WTC11 (cell line): ENCODE data around the gene ABCC4. TPM values are rescaled to one million over a fixed set of nuclear protein-coding genes. Genes with fewer than 3 reads are reported as not detected.

Experiments
- ATAC-seq: fragments of 200-7000 bp; cut with Tn5 transposase; 2 replicates; pipeline ENCODE4 v1.10.0; 2021; ENCODE audit warnings: mild to moderate bottlenecking, moderate library complexity
- CTCF ChIA-PET: fragments of 300-600 bp; sonication (Branson Sonifier 250); formaldehyde crosslinking; loops from one replicate; lab custom pipeline; 2021; ENCODE audit warnings: antibody characterized with exemption; lab: Charles Lee
- POLR2A ChIA-PET: fragments of 350-600 bp; sonication (Branson Sonifier 250); formaldehyde crosslinking; loops from one replicate; lab custom pipeline; 2021; ENCODE audit warnings: antibody characterized with exemption; lab: Charles Lee
- DNase-seq: peaks from one replicate; pipeline ENCODE4 v3.0.0; 2021; ENCODE audit warnings: low spot score
- H3K27ac Mint-ChIP-seq: 2 replicates; pipeline ENCODE4 v1.8.0; 2021; ENCODE audit warnings: mixed read lengths
- H3K27me3 Mint-ChIP-seq: 2 replicates; pipeline ENCODE4 v1.8.0; 2021; ENCODE audit warnings: low read depth, mild to moderate bottlenecking, moderate library complexity, mixed read lengths
- H3K36me3 Mint-ChIP-seq: 2 replicates; pipeline ENCODE4 v1.8.0; 2021; ENCODE audit warnings: mixed read lengths
- H3K4me1 Mint-ChIP-seq: 2 replicates; pipeline ENCODE4 v1.8.0; 2022; ENCODE audit warnings: mixed read lengths
- H3K4me3 Mint-ChIP-seq: 2 replicates; pipeline ENCODE4 v1.8.0; 2021; ENCODE audit warnings: mild to moderate bottlenecking, moderate library complexity, mixed read lengths
- H3K9me3 Mint-ChIP-seq: 2 replicates; pipeline ENCODE4 v1.8.0; 2021; ENCODE audit warnings: mixed read lengths
- CREB1 ChIP-seq: sonication (generic); formaldehyde crosslinking; IDR thresholded peaks from 2 replicates; pipeline ENCODE4 v1.8.0; 2023; ENCODE audit warnings: mild to moderate bottlenecking, missing genetic modification reagents
- FOXK1 ChIP-seq: sonication (generic); formaldehyde crosslinking; IDR thresholded peaks from 2 replicates; pipeline ENCODE4 v1.8.0; 2022; ENCODE audit warnings: mild to moderate bottlenecking, moderate library complexity, missing genetic modification reagents
- GABPB1 ChIP-seq: sonication (generic); formaldehyde crosslinking; IDR thresholded peaks from 2 replicates; pipeline ENCODE4 v1.8.1; 2023; ENCODE audit warnings: mild to moderate bottlenecking, missing genetic modification reagents
- NR2C2 ChIP-seq: sonication (generic); formaldehyde crosslinking; IDR thresholded peaks from 2 replicates; pipeline ENCODE4 v1.8.0; 2022; ENCODE audit warnings: mild to moderate bottlenecking, missing genetic modification reagents
- PRRX2 ChIP-seq: fragments of 250-450 bp; sonication (Bioruptor Pico); IDR thresholded peaks from 2 replicates; pipeline ENCODE4 v1.8.0; 2021; ENCODE audit warnings: mild to moderate bottlenecking
- TCF7 ChIP-seq: sonication (generic); formaldehyde crosslinking; IDR thresholded peaks from 2 replicates; pipeline ENCODE4 v1.8.0; 2022; ENCODE audit warnings: mild to moderate bottlenecking, low read depth, missing genetic modification reagents, moderate library complexity
- TEAD1 ChIP-seq: sonication (generic); formaldehyde crosslinking; IDR thresholded peaks from 2 replicates; pipeline ENCODE4 v1.8.0; 2022; ENCODE audit warnings: mild to moderate bottlenecking, missing genetic modification reagents
- TP53 ChIP-seq: sonication (generic); formaldehyde crosslinking; IDR thresholded peaks from 2 replicates; pipeline ENCODE4 v1.8.1; 2023; ENCODE audit warnings: mild to moderate bottlenecking, missing genetic modification reagents
- ZNF671 ChIP-seq: fragments of 250-450 bp; sonication (Bioruptor Pico); IDR thresholded peaks from 2 replicates; pipeline ENCODE4 v1.8.0; 2021; ENCODE audit warnings: mild to moderate bottlenecking
- total RNA-seq: library from RNA; stranded (reverse); gene quantifications from 3 replicates; pipeline ENCODE4 v1.2.3, GENCODE V29; 2021
- TF ChIP-seq, protein P1 (sequence below): fragments of 250-450 bp; sonication (Bioruptor Pico); IDR thresholded peaks from 2 replicates; pipeline ENCODE4 v1.8.0; 2021; ENCODE audit warnings: mild to moderate bottlenecking
- TF ChIP-seq, protein P2 (sequence below): fragments of 250-450 bp; sonication (Bioruptor Pico); IDR thresholded peaks from 2 replicates; pipeline ENCODE4 v1.9.0; 2021; ENCODE audit warnings: moderate library complexity, mild to moderate bottlenecking, inconsistent platforms, borderline replicate concordance
- TF ChIP-seq, protein P3 (sequence below): sonication (generic); formaldehyde crosslinking; IDR thresholded peaks from 2 replicates; pipeline ENCODE4 v1.8.0; 2022; ENCODE audit warnings: missing genetic modification reagents
- TF ChIP-seq, protein P4 (sequence below): fragments of 250-450 bp; sonication (Bioruptor Pico); IDR thresholded peaks from 2 replicates; pipeline ENCODE4 v1.9.0; 2021; ENCODE audit warnings: mild to moderate bottlenecking
- TF ChIP-seq, protein P5 (sequence below): sonication (generic); formaldehyde crosslinking; conservative IDR thresholded peaks from 2 replicates; pipeline ENCODE4 v1.8.1; 2022; ENCODE audit warnings: mild to moderate bottlenecking, missing genetic modification reagents
- TF ChIP-seq, protein P6 (sequence below): fragments of 250-450 bp; sonication (Bioruptor Pico); IDR thresholded peaks from 2 replicates; pipeline ENCODE4 v1.9.0; 2021; ENCODE audit warnings: mild to moderate bottlenecking
- TF ChIP-seq, protein P7 (sequence below): sonication (generic); formaldehyde crosslinking; IDR thresholded peaks from 2 replicates; pipeline ENCODE4 v1.8.1; 2023; ENCODE audit warnings: mild to moderate bottlenecking, missing genetic modification reagents, moderate library complexity

Gene ABCC4
- total RNA-seq, 1 experiment from 2014 or later = 7.2 TPM

DNA sequence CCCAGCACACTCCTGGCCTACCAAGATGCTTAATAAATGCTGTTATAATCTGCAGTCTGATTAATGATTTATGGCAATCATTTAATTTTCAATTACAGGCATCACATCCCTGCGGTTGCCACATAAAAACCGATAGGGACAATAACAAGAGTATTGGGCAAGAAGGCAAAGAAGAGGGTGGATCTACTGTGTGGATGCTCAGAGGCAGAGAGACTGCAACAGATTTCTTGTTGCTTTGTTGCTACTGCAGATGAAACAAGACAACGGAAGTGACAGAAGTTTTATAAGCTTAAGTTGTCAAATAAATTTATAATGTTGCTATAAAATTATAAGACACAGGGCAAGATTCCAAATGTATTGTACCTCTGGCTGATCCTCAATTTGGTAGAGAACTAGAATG lies 154.8 kb downstream of the ABCC4 start (continued):
- no peak for TF ChIP-seq NR2C2 (CRISPR knock-in tag)
- TF ChIP-seq, protein P1, sequence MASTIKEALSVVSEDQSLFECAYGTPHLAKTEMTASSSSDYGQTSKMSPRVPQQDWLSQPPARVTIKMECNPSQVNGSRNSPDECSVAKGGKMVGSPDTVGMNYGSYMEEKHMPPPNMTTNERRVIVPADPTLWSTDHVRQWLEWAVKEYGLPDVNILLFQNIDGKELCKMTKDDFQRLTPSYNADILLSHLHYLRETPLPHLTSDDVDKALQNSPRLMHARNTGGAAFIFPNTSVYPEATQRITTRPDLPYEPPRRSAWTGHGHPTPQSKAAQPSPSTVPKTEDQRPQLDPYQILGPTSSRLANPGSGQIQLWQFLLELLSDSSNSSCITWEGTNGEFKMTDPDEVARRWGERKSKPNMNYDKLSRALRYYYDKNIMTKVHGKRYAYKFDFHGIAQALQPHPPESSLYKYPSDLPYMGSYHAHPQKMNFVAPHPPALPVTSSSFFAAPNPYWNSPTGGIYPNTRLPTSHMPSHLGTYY = no peak
- TF ChIP-seq, protein P2, sequence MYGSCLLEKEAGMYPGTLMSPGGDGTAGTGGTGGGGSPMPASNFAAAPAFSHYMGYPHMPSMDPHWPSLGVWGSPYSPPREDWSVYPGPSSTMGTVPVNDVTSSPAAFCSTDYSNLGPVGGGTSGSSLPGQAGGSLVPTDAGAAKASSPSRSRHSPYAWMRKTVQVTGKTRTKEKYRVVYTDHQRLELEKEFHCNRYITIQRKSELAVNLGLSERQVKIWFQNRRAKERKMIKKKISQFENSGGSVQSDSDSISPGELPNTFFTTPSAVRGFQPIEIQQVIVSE (CRISPR knock-in tag) = no peak
- TF ChIP-seq, protein P3, sequence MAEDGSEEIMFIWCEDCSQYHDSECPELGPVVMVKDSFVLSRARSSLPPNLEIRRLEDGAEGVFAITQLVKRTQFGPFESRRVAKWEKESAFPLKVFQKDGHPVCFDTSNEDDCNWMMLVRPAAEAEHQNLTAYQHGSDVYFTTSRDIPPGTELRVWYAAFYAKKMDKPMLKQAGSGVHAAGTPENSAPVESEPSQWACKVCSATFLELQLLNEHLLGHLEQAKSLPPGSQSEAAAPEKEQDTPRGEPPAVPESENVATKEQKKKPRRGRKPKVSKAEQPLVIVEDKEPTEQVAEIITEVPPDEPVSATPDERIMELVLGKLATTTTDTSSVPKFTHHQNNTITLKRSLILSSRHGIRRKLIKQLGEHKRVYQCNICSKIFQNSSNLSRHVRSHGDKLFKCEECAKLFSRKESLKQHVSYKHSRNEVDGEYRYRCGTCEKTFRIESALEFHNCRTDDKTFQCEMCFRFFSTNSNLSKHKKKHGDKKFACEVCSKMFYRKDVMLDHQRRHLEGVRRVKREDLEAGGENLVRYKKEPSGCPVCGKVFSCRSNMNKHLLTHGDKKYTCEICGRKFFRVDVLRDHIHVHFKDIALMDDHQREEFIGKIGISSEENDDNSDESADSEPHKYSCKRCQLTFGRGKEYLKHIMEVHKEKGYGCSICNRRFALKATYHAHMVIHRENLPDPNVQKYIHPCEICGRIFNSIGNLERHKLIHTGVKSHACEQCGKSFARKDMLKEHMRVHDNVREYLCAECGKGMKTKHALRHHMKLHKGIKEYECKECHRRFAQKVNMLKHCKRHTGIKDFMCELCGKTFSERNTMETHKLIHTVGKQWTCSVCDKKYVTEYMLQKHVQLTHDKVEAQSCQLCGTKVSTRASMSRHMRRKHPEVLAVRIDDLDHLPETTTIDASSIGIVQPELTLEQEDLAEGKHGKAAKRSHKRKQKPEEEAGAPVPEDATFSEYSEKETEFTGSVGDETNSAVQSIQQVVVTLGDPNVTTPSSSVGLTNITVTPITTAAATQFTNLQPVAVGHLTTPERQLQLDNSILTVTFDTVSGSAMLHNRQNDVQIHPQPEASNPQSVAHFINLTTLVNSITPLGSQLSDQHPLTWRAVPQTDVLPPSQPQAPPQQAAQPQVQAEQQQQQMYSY (CRISPR knock-in tag) = no peak
- TF ChIP-seq ZNF671 (CRISPR knock-in tag) = no peak
- TF ChIP-seq, protein P4, sequence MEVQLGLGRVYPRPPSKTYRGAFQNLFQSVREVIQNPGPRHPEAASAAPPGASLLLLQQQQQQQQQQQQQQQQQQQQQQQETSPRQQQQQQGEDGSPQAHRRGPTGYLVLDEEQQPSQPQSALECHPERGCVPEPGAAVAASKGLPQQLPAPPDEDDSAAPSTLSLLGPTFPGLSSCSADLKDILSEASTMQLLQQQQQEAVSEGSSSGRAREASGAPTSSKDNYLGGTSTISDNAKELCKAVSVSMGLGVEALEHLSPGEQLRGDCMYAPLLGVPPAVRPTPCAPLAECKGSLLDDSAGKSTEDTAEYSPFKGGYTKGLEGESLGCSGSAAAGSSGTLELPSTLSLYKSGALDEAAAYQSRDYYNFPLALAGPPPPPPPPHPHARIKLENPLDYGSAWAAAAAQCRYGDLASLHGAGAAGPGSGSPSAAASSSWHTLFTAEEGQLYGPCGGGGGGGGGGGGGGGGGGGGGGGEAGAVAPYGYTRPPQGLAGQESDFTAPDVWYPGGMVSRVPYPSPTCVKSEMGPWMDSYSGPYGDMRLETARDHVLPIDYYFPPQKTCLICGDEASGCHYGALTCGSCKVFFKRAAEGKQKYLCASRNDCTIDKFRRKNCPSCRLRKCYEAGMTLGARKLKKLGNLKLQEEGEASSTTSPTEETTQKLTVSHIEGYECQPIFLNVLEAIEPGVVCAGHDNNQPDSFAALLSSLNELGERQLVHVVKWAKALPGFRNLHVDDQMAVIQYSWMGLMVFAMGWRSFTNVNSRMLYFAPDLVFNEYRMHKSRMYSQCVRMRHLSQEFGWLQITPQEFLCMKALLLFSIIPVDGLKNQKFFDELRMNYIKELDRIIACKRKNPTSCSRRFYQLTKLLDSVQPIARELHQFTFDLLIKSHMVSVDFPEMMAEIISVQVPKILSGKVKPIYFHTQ (CRISPR knock-in tag) = no peak
- TF ChIP-seq CREB1 (CRISPR knock-in tag) = no peak
- no peak for TF ChIP-seq TP53 (CRISPR knock-in tag)
- no peak for TF ChIP-seq FOXK1 (CRISPR knock-in tag)
- TF ChIP-seq, all 79 proteins: peak for 0

DNA sequence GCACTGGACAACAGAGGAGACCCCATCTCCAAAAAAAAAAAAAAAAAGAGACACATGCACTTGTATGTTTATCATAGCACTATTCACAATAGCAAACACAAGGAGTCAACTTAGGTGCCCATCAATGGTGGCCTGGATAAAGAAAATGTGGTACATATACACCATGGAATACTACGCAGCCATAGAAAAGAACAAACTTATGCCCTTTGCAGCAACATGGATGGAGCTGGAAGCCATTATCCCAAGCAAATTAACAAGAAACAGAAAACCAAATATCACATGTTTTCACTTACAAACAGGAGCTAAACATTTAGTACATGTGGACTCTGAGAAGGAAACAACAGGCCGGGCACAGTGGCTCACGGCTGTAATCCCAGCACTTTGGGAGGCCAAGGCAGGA lies 155.7 kb downstream of the ABCC4 start:
- ChIA-PET POLR2A (no interaction called here), CTCF (no interaction called here)
- no peak overlapping the region for H3K4me3 Mint-ChIP-seq
- ATAC-seq = no peak
- H3K36me3 Mint-ChIP-seq = no peaks in the 10 kb centered on the region
- H3K27me3 Mint-ChIP-seq = no peaks in the 10 kb centered on the region
- no peak for DNase-seq
- peaks cover 6% of the 10 kb centered on the region; the same call in 1 of the 2 replicates for H3K9me3 Mint-ChIP-seq
- H3K27ac Mint-ChIP-seq = no peak overlapping the region
- TF ChIP-seq, protein P5, sequence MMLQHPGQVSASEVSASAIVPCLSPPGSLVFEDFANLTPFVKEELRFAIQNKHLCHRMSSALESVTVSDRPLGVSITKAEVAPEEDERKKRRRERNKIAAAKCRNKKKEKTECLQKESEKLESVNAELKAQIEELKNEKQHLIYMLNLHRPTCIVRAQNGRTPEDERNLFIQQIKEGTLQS (CRISPR knock-in tag) = no peak
- TF ChIP-seq TCF7 (CRISPR knock-in tag) (no peak), PRRX2 (CRISPR knock-in tag) (no peak), TEAD1 (no peak), GABPB1 (CRISPR knock-in tag) (no peak)
- TF ChIP-seq, protein P6, sequence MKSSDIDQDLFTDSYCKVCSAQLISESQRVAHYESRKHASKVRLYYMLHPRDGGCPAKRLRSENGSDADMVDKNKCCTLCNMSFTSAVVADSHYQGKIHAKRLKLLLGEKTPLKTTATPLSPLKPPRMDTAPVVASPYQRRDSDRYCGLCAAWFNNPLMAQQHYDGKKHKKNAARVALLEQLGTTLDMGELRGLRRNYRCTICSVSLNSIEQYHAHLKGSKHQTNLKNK = no peak
- TF ChIP-seq, protein P7, sequence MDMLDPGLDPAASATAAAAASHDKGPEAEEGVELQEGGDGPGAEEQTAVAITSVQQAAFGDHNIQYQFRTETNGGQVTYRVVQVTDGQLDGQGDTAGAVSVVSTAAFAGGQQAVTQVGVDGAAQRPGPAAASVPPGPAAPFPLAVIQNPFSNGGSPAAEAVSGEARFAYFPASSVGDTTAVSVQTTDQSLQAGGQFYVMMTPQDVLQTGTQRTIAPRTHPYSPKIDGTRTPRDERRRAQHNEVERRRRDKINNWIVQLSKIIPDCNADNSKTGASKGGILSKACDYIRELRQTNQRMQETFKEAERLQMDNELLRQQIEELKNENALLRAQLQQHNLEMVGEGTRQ (CRISPR knock-in tag) = no peak
- no peaks in the 10 kb centered on the region for H3K4me1 Mint-ChIP-seq
